Measurements from ENCODE around the gene IGF2. TPM values are rescaled to one million over a fixed set of nuclear protein-coding genes. Genes with fewer than 3 reads are reported as not detected.

IGF2 gene
- total RNA-seq, 4 donors from 2014 or later, result 3.2 to 9.7 (median 5.6) TPM

DNA sequence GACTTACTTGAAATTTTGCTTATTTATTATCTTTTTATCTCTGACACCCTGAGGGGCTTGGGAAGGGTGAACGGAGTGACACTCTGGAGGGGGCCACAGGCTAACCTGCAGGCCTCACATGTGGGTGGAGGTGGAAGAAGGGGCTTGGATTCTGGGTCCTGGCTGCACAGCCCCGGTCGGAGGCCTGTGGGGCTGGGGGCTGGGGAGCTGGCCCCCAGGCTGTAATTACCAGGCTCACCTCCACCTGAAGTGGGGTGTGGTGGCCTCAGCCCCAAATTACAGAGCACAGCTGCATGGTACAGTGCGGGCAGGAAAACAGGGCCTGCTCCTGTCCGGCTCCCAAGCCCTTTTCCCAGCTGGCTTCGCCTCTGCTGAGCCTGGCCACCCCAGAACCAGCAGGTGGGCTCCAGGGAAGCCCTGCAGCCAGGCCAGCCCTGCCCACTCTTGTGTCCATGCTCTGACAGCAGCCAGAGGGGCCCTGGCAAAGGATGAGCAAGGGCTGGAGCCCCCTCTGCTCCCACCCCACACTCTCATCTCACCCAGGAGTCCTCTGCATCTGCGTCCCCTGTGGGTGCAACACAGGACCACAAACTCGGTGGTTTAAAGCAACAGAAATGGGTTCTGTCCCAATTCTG lies 48.0 kb downstream of the IGF2 start:
- Histone ChIP-seq H3K9me3 (no peaks in the 10 kb centered on the region), H3K27ac (no peak overlapping the region), H3K36me3 (no peaks in the 10 kb centered on the region), H3K4me1 (peaks cover 30% of the 10 kb centered on the region), H3K4me3 (no peak overlapping the region), H3K27me3 (peaks cover 22% of the 10 kb centered on the region)
- peak in 1 of 2 donors; percentile 40 for DNase-seq (ENCODE audit: low spot score in 2 of 2)
- TF ChIP-seq, protein P1, sequence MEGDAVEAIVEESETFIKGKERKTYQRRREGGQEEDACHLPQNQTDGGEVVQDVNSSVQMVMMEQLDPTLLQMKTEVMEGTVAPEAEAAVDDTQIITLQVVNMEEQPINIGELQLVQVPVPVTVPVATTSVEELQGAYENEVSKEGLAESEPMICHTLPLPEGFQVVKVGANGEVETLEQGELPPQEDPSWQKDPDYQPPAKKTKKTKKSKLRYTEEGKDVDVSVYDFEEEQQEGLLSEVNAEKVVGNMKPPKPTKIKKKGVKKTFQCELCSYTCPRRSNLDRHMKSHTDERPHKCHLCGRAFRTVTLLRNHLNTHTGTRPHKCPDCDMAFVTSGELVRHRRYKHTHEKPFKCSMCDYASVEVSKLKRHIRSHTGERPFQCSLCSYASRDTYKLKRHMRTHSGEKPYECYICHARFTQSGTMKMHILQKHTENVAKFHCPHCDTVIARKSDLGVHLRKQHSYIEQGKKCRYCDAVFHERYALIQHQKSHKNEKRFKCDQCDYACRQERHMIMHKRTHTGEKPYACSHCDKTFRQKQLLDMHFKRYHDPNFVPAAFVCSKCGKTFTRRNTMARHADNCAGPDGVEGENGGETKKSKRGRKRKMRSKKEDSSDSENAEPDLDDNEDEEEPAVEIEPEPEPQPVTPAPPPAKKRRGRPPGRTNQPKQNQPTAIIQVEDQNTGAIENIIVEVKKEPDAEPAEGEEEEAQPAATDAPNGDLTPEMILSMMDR (IDR thresholded peaks at IDR 0.05), result no peak
- TF ChIP-seq EP300 (IDR thresholded peaks at IDR 0.05) (no peak), POLR2AphosphoS5 (IDR thresholded peaks at IDR 0.05) (no peak), POLR2A (IDR thresholded peaks at IDR 0.05) (no peak)
- 85% methylated on average over 5 of the region's 8 CpGs for WGBS

DNA sequence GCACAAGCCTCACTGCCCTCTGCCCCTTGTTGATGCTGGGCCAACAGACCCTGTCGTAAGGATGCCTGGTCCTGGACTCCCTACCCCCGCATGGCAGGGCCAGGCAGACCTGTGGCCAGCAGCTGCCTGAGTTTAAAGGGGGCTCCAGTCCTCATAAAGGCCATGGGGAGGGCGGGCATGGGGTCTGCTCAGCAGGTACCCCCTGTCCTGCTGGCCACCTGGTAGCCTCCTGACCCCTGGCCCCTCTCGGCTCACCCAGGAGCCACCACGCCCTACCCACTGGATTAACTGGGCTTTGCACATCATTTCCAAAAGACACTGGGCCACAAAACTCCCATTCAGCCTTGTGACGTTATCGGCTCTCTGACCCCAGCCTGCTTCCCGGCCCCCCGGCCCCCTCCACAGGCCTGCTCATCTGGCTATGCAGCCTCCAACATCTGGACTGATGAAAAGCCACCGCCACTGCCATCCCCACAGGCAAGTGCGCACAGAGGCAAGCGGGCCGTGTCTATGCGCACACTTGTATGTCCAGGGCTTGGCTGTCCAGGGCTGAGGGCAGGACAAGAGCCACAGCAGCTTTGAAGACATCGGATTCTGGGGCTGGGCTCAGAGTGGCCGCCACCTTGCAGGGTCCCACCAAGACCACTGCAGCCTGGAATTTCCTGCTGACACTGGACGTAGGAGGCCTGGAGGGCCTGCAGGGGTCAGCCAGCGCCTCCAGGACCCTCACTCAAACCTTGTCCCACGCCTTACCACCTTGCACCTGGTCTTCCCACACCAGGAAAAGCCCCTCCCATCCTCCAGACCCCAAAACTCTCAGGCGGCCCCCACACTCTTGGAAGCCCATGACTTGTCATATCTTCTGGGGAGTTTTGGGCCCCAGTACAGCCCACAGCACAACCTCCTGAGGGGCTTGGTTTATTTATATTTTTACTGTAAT lies 48.7 kb downstream of the IGF2 start:
- WGBS, result 93% methylated on average over 16 of the region's 20 CpGs
- peak; percentile 55 to 75 for DNase-seq (ENCODE audit: low spot score in 2 of 2)
- H3K27me3 ChIP-seq, result peaks cover 23% of the 10 kb centered on the region
- H3K4me1 ChIP-seq, result peaks cover 27% of the 10 kb centered on the region
- TF ChIP-seq POLR2AphosphoS5 (IDR thresholded peaks at IDR 0.05) (no peak), EP300 (IDR thresholded peaks at IDR 0.05) (no peak), POLR2A (IDR thresholded peaks at IDR 0.05) (no peak)
- TF ChIP-seq, protein P1 (IDR thresholded peaks at IDR 0.05), result no peak
- no peak overlapping the region for H3K27ac ChIP-seq
- no peaks in the 10 kb centered on the region for H3K36me3 ChIP-seq
- H3K9me3 ChIP-seq, result no peaks in the 10 kb centered on the region
- no peak overlapping the region for H3K4me3 ChIP-seq

DNA sequence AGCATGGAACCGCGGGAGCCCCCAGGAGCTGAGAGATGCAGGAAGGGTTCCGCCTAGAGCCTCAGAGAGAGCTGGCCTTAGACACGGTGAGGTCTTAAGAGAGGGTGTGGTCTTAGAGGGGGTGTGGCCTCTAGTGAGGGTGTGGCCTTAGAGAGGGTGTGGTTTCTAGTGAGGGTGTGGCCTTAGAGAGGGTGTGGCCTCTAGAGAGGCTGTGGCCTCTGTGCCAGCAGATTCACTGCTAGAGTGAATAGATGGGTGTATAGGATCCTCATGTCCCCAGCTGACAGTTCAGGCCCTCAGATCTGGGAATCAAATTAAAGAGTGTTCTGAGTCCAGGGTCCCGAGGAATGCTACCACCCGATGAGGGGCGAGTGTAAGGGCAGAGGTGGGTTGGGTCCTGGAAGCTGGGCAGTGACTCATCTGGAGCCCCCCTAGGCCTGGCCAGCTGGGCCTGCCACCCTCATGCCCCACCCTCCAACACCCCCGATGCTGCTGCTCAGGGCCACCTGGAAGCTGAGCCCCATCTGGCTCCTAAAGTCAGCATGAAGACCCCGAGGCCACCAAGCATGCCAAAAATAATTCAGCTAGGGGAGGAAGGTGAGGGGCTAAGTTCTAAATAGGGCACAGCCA lies 49.5 kb downstream of the IGF2 start:
- no peak overlapping the region for H3K4me3 ChIP-seq
- H3K27me3 ChIP-seq, result peaks cover 19% of the 10 kb centered on the region
- TF ChIP-seq EP300 (IDR thresholded peaks at IDR 0.05), result no peak
- H3K27ac ChIP-seq, result no peak overlapping the region
- no peaks in the 10 kb centered on the region for H3K9me3 ChIP-seq
- H3K4me1 ChIP-seq, result peaks cover 24% of the 10 kb centered on the region
- WGBS, result 76% methylated on average over 5 of the region's 9 CpGs
- DNase-seq (ENCODE audit: low spot score in 2 of 2), result peak in 1 of 2 donors; percentile 32
- no peaks in the 10 kb centered on the region for H3K36me3 ChIP-seq

DNA sequence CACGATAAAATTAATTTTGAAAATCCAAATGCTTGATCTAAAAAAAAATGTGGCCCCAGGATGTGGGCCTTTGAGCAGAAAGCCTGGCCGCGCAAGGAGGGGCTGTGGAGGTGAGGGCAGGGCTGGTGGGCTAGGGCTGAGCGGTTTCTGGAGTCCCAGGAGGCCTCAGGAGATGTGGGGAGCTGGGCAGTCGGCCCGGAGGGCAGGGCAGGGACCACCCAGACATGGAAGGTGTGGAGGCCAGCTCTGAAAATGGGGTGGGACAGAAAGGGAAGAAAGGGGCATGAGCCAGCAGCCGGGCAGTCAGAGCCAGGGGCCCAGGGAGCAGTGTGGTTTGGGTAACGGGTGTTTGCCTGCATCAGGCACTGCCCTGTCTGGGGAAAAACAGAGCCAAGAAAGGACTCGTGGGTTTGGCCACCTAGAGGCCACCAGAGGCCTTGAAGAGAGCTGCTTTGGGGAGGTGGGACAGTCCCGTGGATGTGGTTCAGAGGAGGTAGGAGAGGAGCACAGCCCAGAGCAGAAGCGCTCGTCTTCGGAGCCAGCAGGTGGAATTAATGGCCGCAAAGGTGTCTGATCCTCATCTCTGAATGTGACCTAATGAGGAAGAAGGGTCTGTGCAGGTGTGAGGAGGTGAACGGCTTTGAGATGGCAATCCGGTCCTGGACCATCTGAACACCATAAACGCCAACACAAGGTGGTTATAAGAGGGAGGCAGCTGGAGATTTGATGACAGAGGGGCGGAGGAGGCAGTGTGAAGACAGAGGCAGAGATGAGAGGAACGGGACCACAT lies 50.2 kb downstream of the IGF2 start:
- TF ChIP-seq EP300 (IDR thresholded peaks at IDR 0.05) (no peak), POLR2AphosphoS5 (IDR thresholded peaks at IDR 0.05) (no peak), POLR2A (IDR thresholded peaks at IDR 0.05) (no peak)
- TF ChIP-seq, protein P1 (IDR thresholded peaks at IDR 0.05), result no peak

DNA sequence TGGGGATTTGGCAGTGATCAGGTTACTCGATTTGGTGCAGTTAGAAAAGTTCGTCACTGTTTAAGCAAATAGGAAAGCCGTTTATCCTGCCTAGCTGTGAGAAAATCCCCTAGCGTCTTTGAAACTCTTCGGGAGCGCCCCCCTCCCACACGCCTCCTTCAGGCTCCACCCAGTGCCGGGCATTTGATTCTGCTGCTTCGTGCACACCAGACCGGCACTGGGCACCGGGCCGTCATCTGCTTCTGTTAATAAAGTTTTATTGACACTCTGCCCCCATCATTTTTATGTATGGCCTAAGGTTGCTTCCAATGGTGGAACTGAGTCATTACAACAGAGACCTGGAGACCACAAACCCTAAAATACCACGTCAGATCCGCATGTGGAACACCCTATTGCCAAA lies 50.9 kb downstream of the IGF2 start:
- Histone ChIP-seq H3K27ac (no peak overlapping the region), H3K4me3 (no peak overlapping the region), H3K36me3 (no peaks in the 10 kb centered on the region), H3K4me1 (peaks cover 11% of the 10 kb centered on the region), H3K9me3 (no peaks in the 10 kb centered on the region), H3K27me3 (peaks cover 19% of the 10 kb centered on the region)
- 76% methylated on average over 14 of the region's 14 CpGs for WGBS
- TF ChIP-seq, protein P1 (IDR thresholded peaks at IDR 0.05), result no peak
- DNase-seq (ENCODE audit: low spot score in 2 of 2), result no peak

More for the DNA sequence above, 50.2 kb downstream of the IGF2 start:
- H3K27ac ChIP-seq, result no peak overlapping the region
- DNase-seq (ENCODE audit: low spot score in 2 of 2), result peak in 1 of 2 donors; percentile 45
- no peaks in the 10 kb centered on the region for H3K36me3 ChIP-seq
- H3K27me3 ChIP-seq, result peaks cover 19% of the 10 kb centered on the region
- peaks cover 17% of the 10 kb centered on the region for H3K4me1 ChIP-seq
- 86% methylated on average over 19 of the region's 19 CpGs for WGBS
- no peaks in the 10 kb centered on the region for H3K9me3 ChIP-seq
- H3K4me3 ChIP-seq, result no peak overlapping the region
